ENCODE measurements around the gene SLC25A21.

The SLC25A21 gene

GRCh38 chr14:36791402-36791801 lies 381.0 kb downstream of the SLC25A21 start:
- no peak overlapping the region for H3K4me3 ChIP-seq (ENCODE audit: low read depth, low read length)
- TF ChIP-seq, protein P1, sequence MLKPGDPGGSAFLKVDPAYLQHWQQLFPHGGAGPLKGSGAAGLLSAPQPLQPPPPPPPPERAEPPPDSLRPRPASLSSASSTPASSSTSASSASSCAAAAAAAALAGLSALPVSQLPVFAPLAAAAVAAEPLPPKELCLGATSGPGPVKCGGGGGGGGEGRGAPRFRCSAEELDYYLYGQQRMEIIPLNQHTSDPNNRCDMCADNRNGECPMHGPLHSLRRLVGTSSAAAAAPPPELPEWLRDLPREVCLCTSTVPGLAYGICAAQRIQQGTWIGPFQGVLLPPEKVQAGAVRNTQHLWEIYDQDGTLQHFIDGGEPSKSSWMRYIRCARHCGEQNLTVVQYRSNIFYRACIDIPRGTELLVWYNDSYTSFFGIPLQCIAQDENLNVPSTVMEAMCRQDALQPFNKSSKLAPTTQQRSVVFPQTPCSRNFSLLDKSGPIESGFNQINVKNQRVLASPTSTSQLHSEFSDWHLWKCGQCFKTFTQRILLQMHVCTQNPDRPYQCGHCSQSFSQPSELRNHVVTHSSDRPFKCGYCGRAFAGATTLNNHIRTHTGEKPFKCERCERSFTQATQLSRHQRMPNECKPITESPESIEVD (tag by site-specific recombination; IDR thresholded peaks at IDR 0.05): peak; percentile 96
- TF ChIP-seq, protein P2, sequence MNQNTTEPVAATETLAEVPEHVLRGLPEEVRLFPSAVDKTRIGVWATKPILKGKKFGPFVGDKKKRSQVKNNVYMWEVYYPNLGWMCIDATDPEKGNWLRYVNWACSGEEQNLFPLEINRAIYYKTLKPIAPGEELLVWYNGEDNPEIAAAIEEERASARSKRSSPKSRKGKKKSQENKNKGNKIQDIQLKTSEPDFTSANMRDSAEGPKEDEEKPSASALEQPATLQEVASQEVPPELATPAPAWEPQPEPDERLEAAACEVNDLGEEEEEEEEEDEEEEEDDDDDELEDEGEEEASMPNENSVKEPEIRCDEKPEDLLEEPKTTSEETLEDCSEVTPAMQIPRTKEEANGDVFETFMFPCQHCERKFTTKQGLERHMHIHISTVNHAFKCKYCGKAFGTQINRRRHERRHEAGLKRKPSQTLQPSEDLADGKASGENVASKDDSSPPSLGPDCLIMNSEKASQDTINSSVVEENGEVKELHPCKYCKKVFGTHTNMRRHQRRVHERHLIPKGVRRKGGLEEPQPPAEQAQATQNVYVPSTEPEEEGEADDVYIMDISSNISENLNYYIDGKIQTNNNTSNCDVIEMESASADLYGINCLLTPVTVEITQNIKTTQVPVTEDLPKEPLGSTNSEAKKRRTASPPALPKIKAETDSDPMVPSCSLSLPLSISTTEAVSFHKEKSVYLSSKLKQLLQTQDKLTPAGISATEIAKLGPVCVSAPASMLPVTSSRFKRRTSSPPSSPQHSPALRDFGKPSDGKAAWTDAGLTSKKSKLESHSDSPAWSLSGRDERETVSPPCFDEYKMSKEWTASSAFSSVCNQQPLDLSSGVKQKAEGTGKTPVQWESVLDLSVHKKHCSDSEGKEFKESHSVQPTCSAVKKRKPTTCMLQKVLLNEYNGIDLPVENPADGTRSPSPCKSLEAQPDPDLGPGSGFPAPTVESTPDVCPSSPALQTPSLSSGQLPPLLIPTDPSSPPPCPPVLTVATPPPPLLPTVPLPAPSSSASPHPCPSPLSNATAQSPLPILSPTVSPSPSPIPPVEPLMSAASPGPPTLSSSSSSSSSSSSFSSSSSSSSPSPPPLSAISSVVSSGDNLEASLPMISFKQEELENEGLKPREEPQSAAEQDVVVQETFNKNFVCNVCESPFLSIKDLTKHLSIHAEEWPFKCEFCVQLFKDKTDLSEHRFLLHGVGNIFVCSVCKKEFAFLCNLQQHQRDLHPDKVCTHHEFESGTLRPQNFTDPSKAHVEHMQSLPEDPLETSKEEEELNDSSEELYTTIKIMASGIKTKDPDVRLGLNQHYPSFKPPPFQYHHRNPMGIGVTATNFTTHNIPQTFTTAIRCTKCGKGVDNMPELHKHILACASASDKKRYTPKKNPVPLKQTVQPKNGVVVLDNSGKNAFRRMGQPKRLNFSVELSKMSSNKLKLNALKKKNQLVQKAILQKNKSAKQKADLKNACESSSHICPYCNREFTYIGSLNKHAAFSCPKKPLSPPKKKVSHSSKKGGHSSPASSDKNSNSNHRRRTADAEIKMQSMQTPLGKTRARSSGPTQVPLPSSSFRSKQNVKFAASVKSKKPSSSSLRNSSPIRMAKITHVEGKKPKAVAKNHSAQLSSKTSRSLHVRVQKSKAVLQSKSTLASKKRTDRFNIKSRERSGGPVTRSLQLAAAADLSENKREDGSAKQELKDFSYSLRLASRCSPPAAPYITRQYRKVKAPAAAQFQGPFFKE (tag by site-specific recombination; IDR thresholded peaks at IDR 0.05; ENCODE audit: borderline replicate concordance): no peak
- TF ChIP-seq ZNF302 (tag by site-specific recombination; IDR thresholded peaks at IDR 0.05; ENCODE audit: low read depth) (no peak), ZNF785 (tag by site-specific recombination; IDR thresholded peaks at IDR 0.05) (no peak)
- peaks cover 12% of the 10 kb centered on the region for H3K4me1 ChIP-seq (ENCODE audit: control insufficient read depth, insufficient read depth, low read length)
- no peaks in the 10 kb centered on the region for H3K36me3 ChIP-seq (ENCODE audit: control insufficient read depth in 2 of 2, insufficient read depth in 1 of 2, low read length in 2 of 2)
- POLR2A ChIA-PET: no interaction called here
- CTCF ChIA-PET: no interaction called here
- no peaks in the 10 kb centered on the region for H3K9me3 ChIP-seq (ENCODE audit: control insufficient read depth, insufficient read depth, low read depth, low read length)
- H3K27ac ChIP-seq (ENCODE audit: extremely low read depth, low read depth, low read length): no peak overlapping the region

GRCh38 chr14:36785511-36785910 lies 386.9 kb downstream of the SLC25A21 start:
- Histone ChIP-seq H3K27ac (ENCODE audit: extremely low read depth, low read depth, low read length) (no peak overlapping the region), H3K4me1 (ENCODE audit: control insufficient read depth, insufficient read depth, low read length) (peaks cover 6% of the 10 kb centered on the region), H3K36me3 (ENCODE audit: control insufficient read depth in 2 of 2, insufficient read depth in 1 of 2, low read length in 2 of 2) (no peaks in the 10 kb centered on the region; a peak in 1 of 3 replicates), H3K9me3 (ENCODE audit: control insufficient read depth, insufficient read depth, low read depth, low read length) (no peaks in the 10 kb centered on the region), H3K4me3 (ENCODE audit: low read depth, low read length) (no peak overlapping the region)
- ChIA-PET CTCF (interaction anchor here (1.3 kb wide), 2 partner anchors 13 to 137 kb away, joined by 3 to 4 read pairs; no protein-coding TSS in a partner anchor), POLR2A (no interaction called here)
- TF ChIP-seq ZNF768 (tag by site-specific recombination; IDR thresholded peaks at IDR 0.05) (no peak), ZNF423 (tag by site-specific recombination; IDR thresholded peaks at IDR 0.05) (no peak), ZNF548 (tag by site-specific recombination; IDR thresholded peaks at IDR 0.05) (no peak), ZNF654 (tag by site-specific recombination; IDR thresholded peaks at IDR 0.05; ENCODE audit: low read depth) (no peak), MEIS1 (CRISPR knock-in tag; IDR thresholded peaks at IDR 0.05; ENCODE audit: borderline replicate concordance) (no peak), KLF7 (tag by site-specific recombination; IDR thresholded peaks at IDR 0.05; ENCODE audit: borderline replicate concordance) (no peak), ZBTB1 (tag by site-specific recombination; IDR thresholded peaks at IDR 0.05) (no peak), ZNF529 (tag by site-specific recombination; IDR thresholded peaks at IDR 0.05; ENCODE audit: insufficient replicate concordance) (no peak), ZNF580 (tag by site-specific recombination; IDR thresholded peaks at IDR 0.05) (no peak)
- TF ChIP-seq, protein P3, sequence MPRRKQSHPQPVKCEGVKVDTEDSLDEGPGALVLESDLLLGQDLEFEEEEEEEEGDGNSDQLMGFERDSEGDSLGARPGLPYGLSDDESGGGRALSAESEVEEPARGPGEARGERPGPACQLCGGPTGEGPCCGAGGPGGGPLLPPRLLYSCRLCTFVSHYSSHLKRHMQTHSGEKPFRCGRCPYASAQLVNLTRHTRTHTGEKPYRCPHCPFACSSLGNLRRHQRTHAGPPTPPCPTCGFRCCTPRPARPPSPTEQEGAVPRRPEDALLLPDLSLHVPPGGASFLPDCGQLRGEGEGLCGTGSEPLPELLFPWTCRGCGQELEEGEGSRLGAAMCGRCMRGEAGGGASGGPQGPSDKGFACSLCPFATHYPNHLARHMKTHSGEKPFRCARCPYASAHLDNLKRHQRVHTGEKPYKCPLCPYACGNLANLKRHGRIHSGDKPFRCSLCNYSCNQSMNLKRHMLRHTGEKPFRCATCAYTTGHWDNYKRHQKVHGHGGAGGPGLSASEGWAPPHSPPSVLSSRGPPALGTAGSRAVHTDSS (tag by site-specific recombination; IDR thresholded peaks at IDR 0.05): no peak
- TF ChIP-seq, protein P4, sequence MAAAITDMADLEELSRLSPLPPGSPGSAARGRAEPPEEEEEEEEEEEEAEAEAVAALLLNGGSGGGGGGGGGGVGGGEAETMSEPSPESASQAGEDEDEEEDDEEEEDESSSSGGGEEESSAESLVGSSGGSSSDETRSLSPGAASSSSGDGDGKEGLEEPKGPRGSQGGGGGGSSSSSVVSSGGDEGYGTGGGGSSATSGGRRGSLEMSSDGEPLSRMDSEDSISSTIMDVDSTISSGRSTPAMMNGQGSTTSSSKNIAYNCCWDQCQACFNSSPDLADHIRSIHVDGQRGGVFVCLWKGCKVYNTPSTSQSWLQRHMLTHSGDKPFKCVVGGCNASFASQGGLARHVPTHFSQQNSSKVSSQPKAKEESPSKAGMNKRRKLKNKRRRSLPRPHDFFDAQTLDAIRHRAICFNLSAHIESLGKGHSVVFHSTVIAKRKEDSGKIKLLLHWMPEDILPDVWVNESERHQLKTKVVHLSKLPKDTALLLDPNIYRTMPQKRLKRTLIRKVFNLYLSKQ (tag by site-specific recombination; IDR thresholded peaks at IDR 0.05; ENCODE audit: borderline replicate concordance): no peak
- TF ChIP-seq, protein P5, sequence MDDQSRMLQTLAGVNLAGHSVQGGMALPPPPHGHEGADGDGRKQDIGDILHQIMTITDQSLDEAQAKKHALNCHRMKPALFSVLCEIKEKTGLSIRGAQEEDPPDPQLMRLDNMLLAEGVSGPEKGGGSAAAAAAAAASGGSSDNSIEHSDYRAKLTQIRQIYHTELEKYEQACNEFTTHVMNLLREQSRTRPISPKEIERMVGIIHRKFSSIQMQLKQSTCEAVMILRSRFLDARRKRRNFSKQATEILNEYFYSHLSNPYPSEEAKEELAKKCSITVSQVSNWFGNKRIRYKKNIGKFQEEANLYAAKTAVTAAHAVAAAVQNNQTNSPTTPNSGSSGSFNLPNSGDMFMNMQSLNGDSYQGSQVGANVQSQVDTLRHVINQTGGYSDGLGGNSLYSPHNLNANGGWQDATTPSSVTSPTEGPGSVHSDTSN (CRISPR knock-in tag; IDR thresholded peaks at IDR 0.05): no peak
- TF ChIP-seq, protein P6, sequence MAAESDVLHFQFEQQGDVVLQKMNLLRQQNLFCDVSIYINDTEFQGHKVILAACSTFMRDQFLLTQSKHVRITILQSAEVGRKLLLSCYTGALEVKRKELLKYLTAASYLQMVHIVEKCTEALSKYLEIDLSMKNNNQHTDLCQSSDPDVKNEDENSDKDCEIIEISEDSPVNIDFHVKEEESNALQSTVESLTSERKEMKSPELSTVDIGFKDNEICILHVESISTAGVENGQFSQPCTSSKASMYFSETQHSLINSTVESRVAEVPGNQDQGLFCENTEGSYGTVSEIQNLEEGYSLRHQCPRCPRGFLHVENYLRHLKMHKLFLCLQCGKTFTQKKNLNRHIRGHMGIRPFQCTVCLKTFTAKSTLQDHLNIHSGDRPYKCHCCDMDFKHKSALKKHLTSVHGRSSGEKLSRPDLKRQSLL (tag by site-specific recombination; IDR thresholded peaks at IDR 0.05): no peak
- TF ChIP-seq, protein P7, sequence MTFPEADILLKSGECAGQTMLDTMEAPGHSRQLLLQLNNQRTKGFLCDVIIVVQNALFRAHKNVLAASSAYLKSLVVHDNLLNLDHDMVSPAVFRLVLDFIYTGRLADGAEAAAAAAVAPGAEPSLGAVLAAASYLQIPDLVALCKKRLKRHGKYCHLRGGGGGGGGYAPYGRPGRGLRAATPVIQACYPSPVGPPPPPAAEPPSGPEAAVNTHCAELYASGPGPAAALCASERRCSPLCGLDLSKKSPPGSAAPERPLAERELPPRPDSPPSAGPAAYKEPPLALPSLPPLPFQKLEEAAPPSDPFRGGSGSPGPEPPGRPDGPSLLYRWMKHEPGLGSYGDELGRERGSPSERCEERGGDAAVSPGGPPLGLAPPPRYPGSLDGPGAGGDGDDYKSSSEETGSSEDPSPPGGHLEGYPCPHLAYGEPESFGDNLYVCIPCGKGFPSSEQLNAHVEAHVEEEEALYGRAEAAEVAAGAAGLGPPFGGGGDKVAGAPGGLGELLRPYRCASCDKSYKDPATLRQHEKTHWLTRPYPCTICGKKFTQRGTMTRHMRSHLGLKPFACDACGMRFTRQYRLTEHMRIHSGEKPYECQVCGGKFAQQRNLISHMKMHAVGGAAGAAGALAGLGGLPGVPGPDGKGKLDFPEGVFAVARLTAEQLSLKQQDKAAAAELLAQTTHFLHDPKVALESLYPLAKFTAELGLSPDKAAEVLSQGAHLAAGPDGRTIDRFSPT (tag by site-specific recombination; IDR thresholded peaks at IDR 0.05): no peak
